ENCODE measurements around the gene ARRB1. TPM values are rescaled to one million over a fixed set of nuclear protein-coding genes. Genes with fewer than 3 reads are reported as not detected.

Gene ARRB1
- 4.2 and 6.0 TPM in 2 replicates for total RNA-seq

GRCh38 chr11:75351541-75351790 lies at the start of gene ARRB1:
Gene ARRB1 (minus strand): TSS chr11:75351661. CDS start chr11:75351607, 54 bp downstream.

GRCh38 chr11:75399344-75400145 lies 48.1 kb upstream of the ARRB1 start, which contains the start of gene RPS3:
Gene RPS3 (plus strand): TSS chr11:75399518. CDS start chr11:75399548, 30 bp downstream.

GRCh38 chr11:75240311-75241035 lies 111.0 kb downstream of the ARRB1 start, which contains the start of gene TPBGL:
Gene TPBGL (plus strand): TSS chr11:75240774. CDS start chr11:75241050, 276 bp downstream.

Other genes with a start within 250 kb of the ARRB1 start
- 2.3 and 25.1 TPM in 2 replicates for gene SLCO2B1, start 200.6 kb downstream of the ARRB1 start, total RNA-seq
- gene TPBGL, start 110.9 kb downstream of the ARRB1 start, total RNA-seq, result 0.33 and 0.63 TPM in 2 replicates
- gene RPS3, start 47.9 kb upstream of the ARRB1 start, total RNA-seq, result 1,691 and 1,856 TPM in 2 replicates
- 1.8 and 4.6 TPM in 2 replicates for gene KLHL35, start 81.5 kb upstream of the ARRB1 start, total RNA-seq
- 11.2 and 12.7 TPM in 2 replicates for gene GDPD5, start 174.3 kb upstream of the ARRB1 start, total RNA-seq
- gene SERPINH1, start 210.6 kb upstream of the ARRB1 start, total RNA-seq, result 582 and 833 TPM in 2 replicates

All from mesangial cell (primary cell).